Mesothelial cell of epicardium (in vitro differentiated cells): Measurements from ENCODE around the gene ZNF879. TPM values are rescaled to one million over a fixed set of nuclear protein-coding genes. Genes with fewer than 3 reads are reported as not detected.

Experiments
- DNase-seq, 2 experiments: peaks; one replicate each; pipeline ENCODE4 v3.0.0; 2021; ENCODE audit warnings: low spot score in 2 of 2; ENCODE audit not compliant: unreplicated experiment in 2 of 2
- H3K27ac Mint-ChIP-seq: 2 replicates; pipeline ENCODE4 v1.8.0; 2021; ENCODE audit warnings: mixed read lengths
- H3K27me3 Mint-ChIP-seq: 2 replicates; pipeline ENCODE4 v1.8.0; 2021; ENCODE audit warnings: low read depth, mixed read lengths
- H3K36me3 Mint-ChIP-seq: 2 replicates; pipeline ENCODE4 v1.8.0; 2021; ENCODE audit warnings: mixed read lengths
- H3K4me1 Mint-ChIP-seq: 2 replicates; pipeline ENCODE4 v1.8.0; 2021; ENCODE audit warnings: mixed read lengths
- H3K4me3 Mint-ChIP-seq: 2 replicates; pipeline ENCODE4 v1.8.0; 2021; ENCODE audit warnings: mild to moderate bottlenecking, moderate library complexity, mixed read lengths
- H3K9me3 Mint-ChIP-seq: 2 replicates; pipeline ENCODE4 v1.8.0; 2021; ENCODE audit warnings: mixed read lengths
- CTCF ChIP-seq: fragments of 200-600 bp; sonication (generic); IDR thresholded peaks from one replicate; pipeline ENCODE4 v1.5.0; 2021; ENCODE audit warnings: antibody characterized with exemption; ENCODE audit not compliant: unreplicated experiment
- total RNA-seq: library from RNA; stranded (reverse); gene quantifications from 3 replicates; pipeline ENCODE4 v1.2.1, GENCODE V29; 2021

ZNF879 gene
- total RNA-seq, 1 donor from 2014 or later, result 8.5 TPM

GRCh38 chr5:178986326-178986960 lies 37.2 kb upstream of the ZNF879 start:
- H3K4me3 Mint-ChIP-seq, result no peak overlapping the region
- H3K36me3 Mint-ChIP-seq, result peaks cover 5% of the 10 kb centered on the region
- no peak for TF ChIP-seq CTCF
- H3K27ac Mint-ChIP-seq, result no peak overlapping the region
- H3K27me3 Mint-ChIP-seq, result no peaks in the 10 kb centered on the region
- H3K4me1 Mint-ChIP-seq, result no peaks in the 10 kb centered on the region
- DNase-seq, result no peak
- peaks cover 37% of the 10 kb centered on the region for H3K9me3 Mint-ChIP-seq

DNA sequence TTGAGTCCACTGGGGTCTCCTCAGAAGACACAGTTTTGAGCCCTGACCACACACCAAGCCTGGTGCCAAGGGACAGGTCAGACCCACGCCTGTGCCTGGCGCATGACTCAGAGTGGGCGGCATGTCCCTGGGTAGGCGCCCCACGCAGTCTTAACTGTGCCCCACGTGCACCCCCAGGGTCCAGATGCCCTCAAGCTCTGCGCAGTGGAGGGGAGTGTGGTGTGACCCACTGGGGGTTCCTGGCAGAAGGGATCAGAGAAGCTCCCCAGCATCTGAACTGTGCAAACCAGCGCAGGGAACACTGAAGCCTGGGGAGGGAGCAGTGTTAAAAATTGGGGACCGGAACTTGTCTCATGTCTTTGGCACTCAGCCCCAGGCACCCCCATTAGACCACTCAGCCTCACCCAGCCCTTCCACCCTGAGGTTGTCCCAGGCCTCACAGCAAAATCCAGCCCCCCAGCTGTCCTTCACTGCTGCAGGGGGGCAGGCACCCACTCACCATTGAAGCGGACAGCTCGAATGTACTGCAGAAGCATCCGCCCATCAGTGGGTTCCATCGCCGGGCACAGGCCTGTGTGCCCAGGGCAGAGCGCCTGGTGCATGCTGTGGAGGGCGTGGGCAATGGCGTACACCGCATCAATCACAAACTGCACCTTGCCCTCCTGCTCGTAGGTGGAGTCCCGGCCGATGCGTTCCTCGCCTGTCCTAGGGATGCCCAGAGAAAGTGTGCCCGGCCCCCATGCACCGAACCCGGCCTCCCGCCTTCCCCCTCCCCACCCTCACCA lies 35.0 kb upstream of the ZNF879 start:
- TF ChIP-seq CTCF, result no peak
- no peak for DNase-seq
- peaks cover 26% of the 10 kb centered on the region for H3K9me3 Mint-ChIP-seq
- no peaks in the 10 kb centered on the region for H3K4me1 Mint-ChIP-seq
- H3K27me3 Mint-ChIP-seq, result peaks cover 20% of the 10 kb centered on the region
- H3K27ac Mint-ChIP-seq, result no peak overlapping the region
- H3K4me3 Mint-ChIP-seq, result no peak overlapping the region
- H3K36me3 Mint-ChIP-seq, result peaks cover 4% of the 10 kb centered on the region

DNA sequence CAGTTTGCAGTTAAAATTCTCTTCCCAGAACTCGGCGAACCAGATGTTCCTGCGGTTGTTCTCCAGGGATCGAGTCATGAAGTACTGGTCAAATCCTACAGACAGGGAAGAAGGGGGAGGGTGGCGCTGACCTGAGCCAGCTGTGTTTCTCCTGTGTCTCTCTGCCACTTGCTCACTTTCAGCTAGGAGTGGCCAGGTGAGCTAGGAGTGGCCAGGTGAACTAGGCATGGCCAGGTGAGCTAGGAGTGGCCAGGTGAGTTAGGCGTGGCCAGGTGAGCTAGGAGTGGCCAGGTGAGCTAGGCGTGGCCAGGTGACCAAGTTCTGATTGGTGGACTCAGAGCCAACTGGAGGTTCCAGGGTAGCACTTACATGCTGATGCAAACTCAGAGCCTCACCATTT lies 34.3 kb upstream of the ZNF879 start:
- H3K4me3 Mint-ChIP-seq, result no peak overlapping the region
- no peak for DNase-seq
- H3K27me3 Mint-ChIP-seq, result peaks cover 27% of the 10 kb centered on the region
- no peak overlapping the region for H3K27ac Mint-ChIP-seq
- H3K36me3 Mint-ChIP-seq, result peaks cover 4% of the 10 kb centered on the region
- H3K4me1 Mint-ChIP-seq, result no peaks in the 10 kb centered on the region
- TF ChIP-seq CTCF, result no peak
- H3K9me3 Mint-ChIP-seq, result peaks cover 26% of the 10 kb centered on the region

GRCh38 chr5:178990491-178990890 lies 33.1 kb upstream of the ZNF879 start:
- Mint-ChIP-seq H3K27me3 (peaks cover 33% of the 10 kb centered on the region), H3K27ac (no peak overlapping the region), H3K36me3 (peaks cover 4% of the 10 kb centered on the region), H3K4me1 (no peaks in the 10 kb centered on the region), H3K9me3 (peaks cover 26% of the 10 kb centered on the region), H3K4me3 (no peak overlapping the region)
- DNase-seq, result no peak
- TF ChIP-seq CTCF, result no peak

DNA sequence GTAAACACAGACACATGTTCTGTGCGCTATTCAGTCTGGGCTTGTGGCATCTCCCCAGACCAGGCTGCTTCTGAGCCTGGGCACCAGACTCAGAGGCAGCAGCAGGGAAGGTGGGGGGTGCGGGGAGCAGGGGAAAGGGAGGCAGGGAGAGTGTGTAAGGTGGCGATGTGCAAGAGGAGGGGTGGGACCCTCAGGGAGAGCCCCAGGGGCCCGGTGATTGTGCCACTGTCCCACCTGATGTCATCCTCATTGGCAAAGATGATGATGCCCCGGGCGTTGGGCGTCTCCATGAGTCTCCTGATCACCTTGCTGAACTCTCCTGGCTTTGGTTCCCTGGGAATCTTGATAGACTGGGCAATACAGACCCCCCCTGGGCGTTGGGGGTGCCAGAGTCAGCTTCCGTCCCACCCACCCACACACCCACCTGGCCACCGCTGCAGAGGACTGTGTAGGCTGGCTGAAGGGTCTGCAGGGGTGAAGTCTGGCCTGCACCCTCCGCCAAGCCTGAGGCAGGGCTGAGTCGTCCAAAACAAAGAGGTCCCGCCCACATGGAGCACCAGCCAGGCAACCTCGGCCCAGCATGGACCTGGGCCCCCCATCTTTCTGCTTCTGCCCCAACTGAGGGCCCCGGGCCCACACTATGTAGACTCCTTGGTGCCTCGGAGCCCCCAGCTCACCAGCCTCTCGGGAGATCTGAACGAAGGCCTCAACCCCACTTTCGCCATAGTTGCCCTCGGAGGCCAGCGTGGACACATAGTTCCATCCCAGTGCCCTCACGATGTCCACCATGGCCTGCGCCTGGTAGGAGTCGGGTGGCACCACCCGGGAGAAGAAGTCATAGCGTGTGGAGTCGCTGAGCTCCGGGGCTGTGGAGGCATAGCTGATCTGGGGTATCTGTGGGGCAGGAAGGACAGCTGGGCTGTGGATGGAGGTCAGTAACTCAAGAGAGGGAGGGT lies 32.1 kb upstream of the ZNF879 start:
- H3K36me3 Mint-ChIP-seq, result peaks cover 4% of the 10 kb centered on the region
- peaks cover 43% of the 10 kb centered on the region for H3K27me3 Mint-ChIP-seq
- TF ChIP-seq CTCF, result no peak
- H3K4me3 Mint-ChIP-seq, result no peak overlapping the region
- H3K9me3 Mint-ChIP-seq, result peaks cover 26% of the 10 kb centered on the region
- no peak overlapping the region for H3K27ac Mint-ChIP-seq
- no peaks in the 10 kb centered on the region for H3K4me1 Mint-ChIP-seq
- no peak for DNase-seq
